OCI-LY7 (cell line): Measurements from ENCODE around the gene NOL9.

ENCODE experiments used
- EZH2phosphoT487 ChIP-seq: fragments of 200-600 bp; sonication (generic); IDR thresholded peaks from 2 replicates; pipeline ENCODE4 v1.6.1; 2018; ENCODE audit warnings: low read depth, borderline replicate concordance, mild to moderate bottlenecking, mixed run types, antibody characterized with exemption, low read length, moderate library complexity, mixed read lengths
- TF ChIP-seq, protein P1 (sequence below): fragments of 200-600 bp; sonication (generic); conservative IDR thresholded peaks from 2 replicates; pipeline ENCODE4 v1.5.1; 2014; ENCODE audit warnings: mild to moderate bottlenecking, antibody characterized with exemption, low read length, moderate library complexity, mixed read lengths

DNA sequence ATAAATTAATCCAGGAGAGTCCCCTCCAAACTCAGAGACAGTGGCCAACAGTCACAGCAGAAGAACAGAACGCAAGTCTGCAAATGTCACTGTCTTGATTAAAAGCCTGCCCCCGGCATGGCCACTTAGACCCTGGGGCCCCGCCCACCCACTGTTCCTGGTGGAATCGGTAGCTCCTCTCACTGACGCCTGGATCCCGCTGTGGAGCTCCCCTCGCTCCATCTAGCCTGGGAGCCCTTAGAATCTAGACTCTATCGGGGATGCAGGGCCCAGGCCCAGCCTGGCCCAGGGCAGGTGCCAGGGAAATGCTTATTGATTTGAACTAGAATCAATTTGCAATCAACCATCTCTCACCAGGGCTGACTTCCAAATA lies 41.4 kb downstream of the NOL9 start:
- TF ChIP-seq, protein P1, sequence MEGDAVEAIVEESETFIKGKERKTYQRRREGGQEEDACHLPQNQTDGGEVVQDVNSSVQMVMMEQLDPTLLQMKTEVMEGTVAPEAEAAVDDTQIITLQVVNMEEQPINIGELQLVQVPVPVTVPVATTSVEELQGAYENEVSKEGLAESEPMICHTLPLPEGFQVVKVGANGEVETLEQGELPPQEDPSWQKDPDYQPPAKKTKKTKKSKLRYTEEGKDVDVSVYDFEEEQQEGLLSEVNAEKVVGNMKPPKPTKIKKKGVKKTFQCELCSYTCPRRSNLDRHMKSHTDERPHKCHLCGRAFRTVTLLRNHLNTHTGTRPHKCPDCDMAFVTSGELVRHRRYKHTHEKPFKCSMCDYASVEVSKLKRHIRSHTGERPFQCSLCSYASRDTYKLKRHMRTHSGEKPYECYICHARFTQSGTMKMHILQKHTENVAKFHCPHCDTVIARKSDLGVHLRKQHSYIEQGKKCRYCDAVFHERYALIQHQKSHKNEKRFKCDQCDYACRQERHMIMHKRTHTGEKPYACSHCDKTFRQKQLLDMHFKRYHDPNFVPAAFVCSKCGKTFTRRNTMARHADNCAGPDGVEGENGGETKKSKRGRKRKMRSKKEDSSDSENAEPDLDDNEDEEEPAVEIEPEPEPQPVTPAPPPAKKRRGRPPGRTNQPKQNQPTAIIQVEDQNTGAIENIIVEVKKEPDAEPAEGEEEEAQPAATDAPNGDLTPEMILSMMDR, result no peak
- TF ChIP-seq EZH2phosphoT487, result no peak
